GM12878 (cell line): ENCODE measurements around the gene ZNF808. TPM values are rescaled to one million over a fixed set of nuclear protein-coding genes. Genes with fewer than 3 reads are reported as not detected.

Source experiments
- MEF2A ChIP-seq: IDR thresholded peaks from 2 replicates; pipeline ENCODE4 v1.6.1; 2011; ENCODE audit warnings: low read depth, mild to moderate bottlenecking, low read length, moderate library complexity; ENCODE audit not compliant: insufficient read depth
- MLLT1 ChIP-seq: fragments of 450-650 bp; IDR thresholded peaks from 2 replicates; pipeline ENCODE4 v1.6.1; 2016; ENCODE audit warnings: mild to moderate bottlenecking
- PBX3 ChIP-seq: IDR thresholded peaks from 2 replicates; pipeline ENCODE4 v1.6.1; 2011; ENCODE audit warnings: mild to moderate bottlenecking, low read depth, low read length, moderate library complexity; ENCODE audit not compliant: insufficient replicate concordance
- RB1 ChIP-seq: fragments of 450-650 bp; formaldehyde crosslinking; IDR thresholded peaks from 2 replicates; pipeline ENCODE4 v1.6.1; 2017; ENCODE audit warnings: mild to moderate bottlenecking, borderline replicate concordance
- REST ChIP-seq: IDR thresholded peaks from 2 replicates; pipeline ENCODE4 v1.6.1; 2012; ENCODE audit warnings: mild to moderate bottlenecking, low read depth, low read length
- SMAD5 ChIP-seq: IDR thresholded peaks from 2 replicates; pipeline ENCODE4 v1.6.1; 2016; ENCODE audit warnings: antibody characterized with exemption, low read depth
- YY1 ChIP-seq: IDR thresholded peaks from 2 replicates; pipeline ENCODE4 v1.6.1; 2011; ENCODE audit warnings: low read depth, mild to moderate bottlenecking, low read length
- ZNF687 ChIP-seq: fragments of 450-650 bp; IDR thresholded peaks from 2 replicates; pipeline ENCODE4 v1.6.1; 2017; ENCODE audit warnings: mild to moderate bottlenecking, moderate library complexity
- polyA plus RNA-seq, 11 experiments: library from polyadenylated mRNA; depleted of rRNA in 4 of 11; unstranded in 6 of 11; stranded (reverse) in 5 of 11; fragments of >200 nt; fragmentation: Nextera tagmentation in 4 of 11; fragmentation: Illumina TruSeq in 1 of 11; extraction: Ambion mirVana in 4 of 11; extraction: Trizol in 1 of 11; gene quantifications; 1 replicate in 1 of 11; 2 replicates in 10 of 11; pipeline versions ENCODE4 v1.2.1 to v1.2.3, GENCODE V29; 2011 to 2016; ENCODE audit warnings: inconsistent platforms in 2 of 11, missing spikeins in 2 of 11, low read depth in 1 of 11
- total RNA-seq, 4 experiments: library from RNA; depleted of rRNA in 3 of 4; stranded (reverse); fragments of >200 nt in 3 of 4; fragmentation: Illumina TruSeq in 1 of 4; extraction: Trizol in 1 of 4; gene quantifications; 2 replicates each; pipeline versions ENCODE4 v1.2.1 to v1.2.3, GENCODE V29; 2013 to 2021

Gene ZNF808
- total and polyA plus RNA-seq, 10 of the 15 experiments (the other 5 are each of a cell fraction or from before 2014, with no cell fraction given), result 2.1 to 20.2 (median 7.2) TPM

DNA sequence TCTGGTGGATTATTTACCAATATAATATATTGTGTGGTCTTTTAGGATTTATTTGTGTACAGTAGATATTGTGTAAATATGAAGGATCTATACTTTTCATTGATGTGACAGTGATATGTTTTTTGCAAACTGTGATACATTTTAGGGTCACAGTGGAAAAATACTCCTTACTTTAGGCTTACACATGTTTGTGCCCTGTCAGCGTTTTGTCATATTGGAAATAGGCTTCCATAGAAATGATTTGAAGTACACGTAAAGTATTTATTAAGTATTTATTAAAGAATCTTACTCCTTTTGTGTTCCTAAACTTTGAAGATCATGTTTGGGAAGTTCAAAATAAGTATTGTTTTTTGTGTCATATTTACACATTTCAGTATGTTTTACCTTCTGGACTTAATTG lies 5.0 kb downstream of the ZNF808 start (continued):
- no peak for TF ChIP-seq ZNF687
- TF ChIP-seq REST, result no peak
- TF ChIP-seq SMAD5, result no peak
- TF ChIP-seq MLLT1, result no peak
- no peak for TF ChIP-seq PBX3
- no peak for TF ChIP-seq MEF2A
- TF ChIP-seq RB1, result no peak
- TF ChIP-seq YY1, result no peak
